NCI-H82 (cell line): ENCODE results near the gene SEC24D.

ENCODE experiments used
- DNase-seq: peaks from one replicate; lab custom pipeline; 2025; lab: John Stamatoyannopoulos, UW

Gene SEC24D

DNA sequence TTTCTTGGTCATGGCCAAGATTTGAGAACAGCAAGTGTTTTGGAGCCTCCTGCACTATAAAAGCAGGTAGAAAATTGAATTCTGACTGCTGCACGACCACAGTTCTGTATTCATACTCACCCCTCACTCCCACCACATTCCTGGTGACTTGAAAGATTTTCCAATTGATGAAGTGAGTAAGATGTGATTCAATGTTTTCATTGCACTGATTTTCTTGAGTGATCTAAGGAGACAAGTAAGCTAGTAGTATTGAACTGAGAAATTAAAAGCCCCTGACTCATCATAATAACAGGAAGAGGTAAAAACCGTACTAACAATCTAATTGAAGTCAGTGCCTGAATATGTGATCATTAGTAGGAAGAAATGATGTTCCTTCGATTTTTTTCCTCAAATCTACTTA is 6.1 kb upstream of the SEC24D start:
- DNase-seq = no peak

DNA sequence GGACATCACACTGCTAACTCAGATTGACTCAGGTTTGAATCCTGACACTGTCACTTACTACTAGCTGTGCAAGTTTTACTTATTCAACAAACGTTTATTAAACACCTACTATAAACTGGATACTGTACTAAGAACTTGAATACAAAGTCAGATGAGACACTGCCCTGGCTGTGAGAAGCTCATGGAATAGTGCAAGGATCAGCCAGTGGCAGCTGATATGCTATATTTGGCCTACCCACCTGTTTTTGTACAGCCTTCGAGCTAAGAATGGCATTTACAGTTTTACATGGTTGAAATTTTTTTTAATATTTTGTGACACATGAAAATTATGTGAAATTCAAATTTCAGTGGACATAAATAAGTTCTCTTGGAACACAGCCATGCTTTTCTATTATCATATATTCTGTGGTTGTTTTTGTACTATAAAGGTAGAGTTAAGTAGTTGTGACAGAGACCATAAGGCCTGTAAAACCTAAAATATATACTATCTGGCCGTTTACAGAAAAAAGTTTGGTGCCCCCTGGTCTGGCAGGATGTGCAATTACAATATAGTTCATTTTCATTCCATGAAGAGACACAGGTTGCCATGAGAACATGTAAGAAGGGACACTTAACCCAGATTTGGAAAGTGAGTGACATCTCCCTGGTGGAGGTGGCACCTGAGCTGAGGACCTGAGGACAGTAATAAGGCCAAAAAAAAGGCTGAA is 3.4 kb upstream of the SEC24D start:
- DNase-seq = no peak

- no peak for DNase-seq
Observed at GRCh38 chr4:118837121-118837507, 1.2 kb upstream of the SEC24D start.

DNA sequence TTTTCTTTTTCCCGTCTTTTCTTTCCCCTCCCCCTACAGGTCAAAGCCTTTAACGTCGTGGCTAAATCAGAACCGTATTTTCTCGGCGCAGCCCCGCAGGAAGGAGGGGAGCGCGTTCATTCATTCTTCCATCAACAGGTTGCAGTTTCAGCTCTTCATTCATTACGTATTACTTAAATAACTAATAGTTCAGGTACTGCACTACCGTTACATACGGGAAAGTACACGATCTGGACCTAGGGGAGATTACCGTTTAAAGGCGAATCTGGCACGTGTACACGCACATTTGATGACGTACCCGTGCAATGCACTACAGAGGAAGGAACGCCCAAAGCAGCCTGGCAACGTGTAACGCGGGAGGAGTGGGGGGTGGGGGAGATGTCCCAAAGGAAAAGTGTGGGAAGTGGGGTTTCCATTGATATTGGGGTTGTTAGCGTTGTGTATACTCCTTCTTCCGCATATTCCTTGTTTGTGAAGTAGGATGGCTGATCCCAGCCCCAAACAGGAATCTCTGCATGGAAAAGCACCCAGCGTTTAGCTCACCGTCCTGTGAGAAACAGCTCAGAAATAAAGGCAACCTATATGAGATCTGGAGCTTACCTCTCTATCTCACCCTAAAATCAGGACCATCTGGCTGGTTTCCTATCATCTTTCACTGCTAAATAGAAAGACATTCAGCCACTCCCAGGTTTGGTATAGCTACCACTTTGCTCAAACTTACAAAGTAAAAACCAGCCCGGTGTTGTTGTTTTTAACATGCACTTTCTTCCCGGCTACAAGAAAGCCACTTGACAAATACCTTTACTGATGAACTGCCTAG is 585 bp upstream of the SEC24D start:
- peak; percentile 62 for DNase-seq

DNA sequence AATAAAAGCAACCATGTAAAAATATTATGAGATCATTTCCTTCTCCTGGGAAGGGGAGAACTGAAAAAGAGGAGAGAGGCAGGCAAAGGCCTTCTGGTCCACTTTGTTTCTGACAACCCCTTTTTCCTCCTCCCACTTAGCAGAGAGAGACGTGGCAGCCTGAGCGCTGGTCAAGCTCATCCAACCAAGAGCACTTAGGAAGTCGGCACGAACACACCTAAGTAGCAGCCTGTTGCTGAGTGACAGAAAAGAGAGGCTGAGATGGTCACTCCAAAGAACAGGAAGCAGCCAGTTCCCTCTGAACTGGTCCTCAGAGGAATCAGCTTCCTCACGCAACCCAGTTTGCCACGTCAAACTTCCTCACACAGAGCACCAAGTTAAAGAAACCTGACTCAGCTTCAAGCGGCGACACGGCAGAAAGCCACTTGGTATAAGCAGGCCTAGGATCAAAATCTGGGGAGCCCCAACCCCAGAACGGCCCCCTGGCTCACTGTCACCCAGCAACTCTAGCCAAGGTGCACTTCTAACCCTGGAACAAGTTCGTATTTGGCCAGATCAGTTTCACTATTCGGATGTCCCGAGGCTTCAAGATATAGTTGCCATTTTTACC is 861 bp downstream of the SEC24D start:
- peak; percentile 56 for DNase-seq

DNA sequence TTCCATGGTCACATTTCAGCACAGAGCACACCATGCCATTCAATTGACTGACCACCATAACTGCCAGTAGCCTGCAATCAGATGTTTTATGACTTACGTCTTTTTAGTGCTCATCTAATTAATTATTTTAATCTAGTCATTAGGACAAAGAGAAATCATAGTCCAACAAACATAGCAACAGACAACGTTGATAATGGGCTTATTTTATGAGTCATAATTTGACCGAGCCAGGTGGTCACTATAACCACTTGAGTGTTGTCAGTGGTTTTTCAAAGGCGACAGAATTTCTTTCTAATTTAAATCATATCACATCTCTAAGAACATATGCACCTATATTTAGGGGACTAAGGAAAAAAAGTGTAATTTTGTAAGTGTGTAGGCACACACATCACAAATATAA is 1.9 kb downstream of the SEC24D start:
- DNase-seq = peak; percentile 17

GRCh38 chr4:118833192-118833820 is 2.6 kb downstream of the SEC24D start:
- no peak for DNase-seq

DNA sequence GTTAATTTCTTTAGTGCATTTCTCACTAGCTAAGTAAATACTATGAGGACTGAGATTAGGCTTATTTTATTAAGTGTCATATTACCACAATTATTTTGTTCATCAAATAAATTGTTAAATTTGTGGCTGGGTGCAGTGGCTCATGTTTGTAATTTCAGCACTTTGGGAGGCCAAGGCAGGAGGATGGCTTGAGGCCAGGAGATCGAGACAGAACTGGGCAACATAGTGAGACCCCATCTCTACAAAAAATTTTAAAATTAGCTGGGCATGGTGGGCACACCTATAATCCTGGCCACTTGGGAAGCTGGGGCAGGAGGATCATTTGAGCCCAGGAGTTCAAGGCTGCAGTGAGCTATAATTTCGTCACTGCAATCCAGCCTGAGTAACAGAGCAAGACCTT is 6.8 kb downstream of the SEC24D start:
- DNase-seq = no peak

GRCh38 chr4:118826723-118827444 is 9.0 kb downstream of the SEC24D start:
- DNase-seq = no peak

- DNase-seq = no peak
Observed at GRCh38 chr4:118825799-118826198, 10.1 kb downstream of the SEC24D start.

DNA sequence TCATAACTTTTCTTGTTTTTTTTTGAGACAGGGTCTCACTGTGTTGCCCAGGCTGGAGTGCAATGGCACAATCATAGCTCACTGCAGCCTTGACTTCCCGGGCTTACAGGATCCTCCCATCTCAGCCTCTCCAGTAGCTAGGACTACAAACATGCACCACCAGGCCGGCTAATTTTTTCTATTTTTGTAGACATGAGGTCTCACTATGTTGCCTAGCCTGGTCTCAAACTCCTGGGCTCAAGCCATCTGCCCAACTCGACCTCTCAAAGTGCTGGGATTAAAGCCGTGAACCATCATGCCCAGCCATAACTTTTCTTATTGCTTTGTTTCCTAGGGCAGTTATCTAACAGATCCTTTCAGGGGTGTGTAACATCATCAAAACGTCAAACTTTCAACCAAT is 11.8 kb downstream of the SEC24D start:
- DNase-seq = peak; percentile 6

- peak; percentile 77 for DNase-seq
Observed at GRCh38 chr4:118823471-118823870, 12.5 kb downstream of the SEC24D start.

DNA sequence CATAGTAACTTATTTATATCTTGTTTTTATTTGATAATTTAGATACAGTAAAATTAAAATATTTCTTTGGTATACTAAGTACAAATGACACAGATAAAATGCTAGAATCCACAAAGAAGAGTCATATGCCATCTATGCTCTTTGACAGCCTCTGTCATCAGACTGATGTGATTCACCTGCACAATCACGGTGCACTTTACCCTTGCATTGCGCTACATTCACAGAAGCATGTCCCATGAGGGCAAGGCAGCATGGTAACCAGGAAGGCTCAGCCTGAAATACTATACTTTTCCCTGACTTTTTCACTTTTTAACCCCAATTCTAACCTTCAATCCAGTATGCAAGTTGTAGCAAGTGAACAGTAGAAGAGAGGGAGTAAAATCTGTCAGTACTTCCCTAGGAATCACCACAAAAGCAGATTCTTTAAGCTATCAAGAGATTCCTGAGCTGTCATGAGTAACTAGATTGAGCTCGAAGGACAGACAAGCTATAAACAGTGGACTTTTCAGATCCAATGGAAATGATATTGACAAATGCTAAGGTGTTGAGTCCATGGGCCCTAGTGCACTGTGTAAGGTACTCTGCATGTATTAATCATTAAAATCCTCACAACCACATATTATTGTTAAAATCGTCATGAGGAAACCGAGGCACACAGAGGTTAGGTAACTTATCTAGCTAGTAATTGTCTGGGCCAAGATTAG is 14.2 kb downstream of the SEC24D start:
- DNase-seq = no peak

- peak; percentile 92 for DNase-seq
Observed at GRCh38 chr4:118817178-118817930, 18.6 kb downstream of the SEC24D start.

DNA sequence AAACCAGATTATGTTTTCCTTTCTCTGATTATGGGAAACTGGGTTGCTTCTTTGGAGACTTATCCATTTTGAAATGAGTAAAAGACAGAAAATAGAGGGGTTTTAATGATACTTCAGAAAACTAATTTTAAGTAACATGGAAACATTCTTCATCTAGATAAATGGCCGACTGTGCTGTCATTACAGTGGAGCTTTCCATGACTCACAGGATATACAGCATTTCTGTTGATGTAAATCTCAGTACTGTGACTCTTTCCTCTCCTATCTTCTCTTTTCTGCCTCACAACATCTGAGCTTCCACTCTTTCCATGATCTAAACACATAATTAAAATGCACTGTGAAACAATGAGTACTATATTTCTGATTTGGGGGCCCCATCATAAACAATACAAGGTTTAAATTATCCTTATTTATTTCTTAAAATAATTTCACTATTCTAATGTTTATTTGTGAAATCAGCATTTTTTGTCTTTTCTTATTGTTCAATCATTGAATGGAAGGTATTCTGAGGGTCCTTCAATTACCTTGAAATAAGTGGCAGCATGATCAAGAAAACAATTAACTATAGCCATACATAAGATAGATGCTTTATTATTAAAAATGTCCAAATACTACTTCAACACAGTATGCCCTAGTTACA is 19.3 kb downstream of the SEC24D start:
- DNase-seq = no peak

- DNase-seq = peak; percentile 75
Observed at GRCh38 chr4:118814891-118815290, 21.0 kb downstream of the SEC24D start.

GRCh38 chr4:118814058-118814457 is 21.9 kb downstream of the SEC24D start:
- DNase-seq = peak; percentile 24

DNA sequence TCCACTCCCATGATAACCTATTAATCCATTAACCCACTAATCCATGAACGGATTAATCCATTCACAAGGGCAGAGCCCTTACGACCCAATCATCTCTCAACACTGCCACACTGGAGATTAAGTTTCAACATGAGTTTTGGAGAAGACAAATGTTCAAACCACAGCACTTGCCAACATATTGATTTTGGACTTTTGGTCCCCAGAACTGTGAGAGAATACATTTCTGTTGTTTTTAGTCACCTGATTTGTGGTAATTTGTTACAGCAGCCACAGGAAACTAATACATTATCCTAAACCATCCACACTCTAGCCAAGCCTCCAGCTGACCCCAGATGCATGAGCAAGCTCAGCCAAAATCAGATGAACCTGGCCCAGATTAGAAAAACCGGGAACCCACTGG is 22.4 kb downstream of the SEC24D start:
- peak; percentile 93 for DNase-seq

- no peak for DNase-seq
Observed at GRCh38 chr4:118811832-118812231, 24.1 kb downstream of the SEC24D start.
